Measurements from ENCODE around the gene ANAPC15.

ANAPC15 gene

GRCh38 chr11:72100009-72100408 is 12.5 kb downstream of the ANAPC15 start:
- intact Hi-C loops (cut with DNase I), result no loop called here
- DNase-seq, result no peak

DNA sequence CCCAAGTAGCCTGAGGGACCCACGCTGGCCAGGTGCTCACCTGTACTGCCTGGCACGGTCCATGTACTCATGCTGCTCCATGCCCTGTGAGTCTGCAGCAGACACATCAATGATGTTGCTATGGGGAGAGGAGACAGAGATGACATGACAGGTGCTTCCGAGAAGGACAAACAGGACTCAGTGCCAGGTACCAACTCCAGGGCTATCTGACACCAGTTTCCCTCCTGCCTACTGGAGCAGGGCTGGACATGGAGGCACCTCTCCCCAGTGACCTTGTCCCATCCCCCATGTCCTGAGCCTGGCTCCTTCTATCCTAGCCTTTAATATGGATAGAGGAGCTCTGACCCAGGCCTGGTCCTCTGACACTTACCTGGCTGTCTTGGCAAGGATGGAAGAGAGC is 13.8 kb downstream of the ANAPC15 start:
- DNase-seq, result no peak
- intact Hi-C loops (cut with DNase I), result no loop called here

DNA sequence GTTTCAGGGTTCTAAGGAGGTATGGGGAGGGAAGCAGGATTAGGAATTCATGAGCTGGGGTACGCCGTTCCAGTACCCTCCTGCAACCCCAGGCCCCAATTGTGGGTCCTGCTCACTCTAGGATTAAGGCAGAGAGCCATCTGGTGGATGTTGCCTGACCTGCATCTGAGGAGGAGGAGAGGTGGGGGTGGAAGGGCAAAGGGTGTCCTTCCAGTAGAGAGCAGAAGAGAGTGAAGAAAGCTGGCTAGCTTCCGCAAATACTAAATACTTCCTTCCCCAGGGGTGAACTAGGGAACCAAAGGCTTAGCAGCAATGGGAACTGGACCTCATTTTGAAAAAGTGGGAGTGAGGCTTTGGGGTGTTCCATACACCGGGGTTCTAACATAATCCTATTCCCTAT is 21.2 kb downstream of the ANAPC15 start:
- DNase-seq, result peak; percentile 47 to 91 (median 76)
- intact Hi-C loops (cut with DNase I), result loop anchor here (5.0 kb wide), 1 partner anchor 64 kb away; no protein-coding TSS in a partner anchor

- intact Hi-C loops (cut with DNase I), result no loop called here
- no peak for DNase-seq
Measured at GRCh38 chr11:72088076-72088808, 24.3 kb downstream of the ANAPC15 start.

- intact Hi-C loops (cut with DNase I), result no loop called here
- peak in 31 of 42 donors; percentile 7 to 82 (median 48) for DNase-seq
Measured at GRCh38 chr11:72085621-72086351, 26.7 kb downstream of the ANAPC15 start.

DNA sequence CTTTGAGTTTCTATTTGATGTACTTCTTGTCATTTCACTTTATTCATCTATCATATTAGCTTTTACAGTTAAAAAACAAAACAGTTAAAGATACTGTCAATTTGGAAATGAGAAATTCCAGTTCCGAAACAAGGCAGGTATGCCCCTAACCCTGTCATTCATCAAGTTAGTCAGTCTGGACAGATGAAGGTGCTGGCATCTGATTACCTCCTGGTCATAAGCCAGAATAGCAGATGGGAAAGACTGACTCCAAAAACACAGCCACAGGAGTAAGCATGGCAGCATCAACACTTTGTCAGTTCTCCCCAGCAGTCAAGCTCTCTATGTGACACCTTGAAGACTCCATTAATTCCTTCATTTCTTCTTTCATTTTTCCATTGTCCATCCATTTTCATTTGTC is 27.5 kb downstream of the ANAPC15 start:
- intact Hi-C loops (cut with DNase I), result no loop called here
- no peak for DNase-seq

- intact Hi-C loops (cut with DNase I), result no loop called here
- no peak for DNase-seq
Measured at GRCh38 chr11:72084076-72084475, 28.4 kb downstream of the ANAPC15 start.

GRCh38 chr11:72083414-72083813 is 29.1 kb downstream of the ANAPC15 start:
- intact Hi-C loops (cut with DNase I), result no loop called here
- no peak for DNase-seq

DNA sequence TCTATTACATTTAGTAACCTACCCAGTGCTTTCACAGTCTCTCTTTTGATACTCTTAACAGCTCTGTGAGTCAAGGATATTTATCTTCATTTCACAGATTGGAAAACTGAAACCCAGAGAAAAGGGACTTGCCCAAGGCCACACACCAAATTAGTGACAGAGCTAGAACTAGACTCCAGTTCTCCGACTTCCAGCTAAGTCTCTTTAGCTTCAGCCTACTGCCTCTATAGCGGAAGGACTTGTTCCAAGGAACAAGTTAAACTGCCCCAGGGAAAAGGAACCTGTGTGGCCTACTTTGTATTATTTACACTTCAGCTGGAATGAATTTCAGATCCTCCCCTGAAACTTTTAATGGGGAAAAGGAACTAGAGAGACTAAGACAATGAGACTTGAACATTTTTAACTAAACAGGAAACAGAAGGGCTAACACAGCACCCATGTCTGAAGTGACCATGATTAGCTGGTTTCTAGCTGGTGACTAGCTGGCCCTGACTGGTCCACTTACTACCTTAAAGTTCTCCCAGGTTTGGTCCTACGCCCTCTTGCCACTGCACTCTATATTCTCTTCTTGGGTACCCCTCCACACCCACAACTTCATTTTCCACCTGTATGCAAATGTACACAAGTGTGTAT is 30.6 kb downstream of the ANAPC15 start:
- no peak for DNase-seq
- intact Hi-C loops (cut with DNase I), result loop anchor here (2.0 kb wide), 2 partner anchors 21 to 41 kb away; partner anchors contain the start of gene LAMTOR1

DNA sequence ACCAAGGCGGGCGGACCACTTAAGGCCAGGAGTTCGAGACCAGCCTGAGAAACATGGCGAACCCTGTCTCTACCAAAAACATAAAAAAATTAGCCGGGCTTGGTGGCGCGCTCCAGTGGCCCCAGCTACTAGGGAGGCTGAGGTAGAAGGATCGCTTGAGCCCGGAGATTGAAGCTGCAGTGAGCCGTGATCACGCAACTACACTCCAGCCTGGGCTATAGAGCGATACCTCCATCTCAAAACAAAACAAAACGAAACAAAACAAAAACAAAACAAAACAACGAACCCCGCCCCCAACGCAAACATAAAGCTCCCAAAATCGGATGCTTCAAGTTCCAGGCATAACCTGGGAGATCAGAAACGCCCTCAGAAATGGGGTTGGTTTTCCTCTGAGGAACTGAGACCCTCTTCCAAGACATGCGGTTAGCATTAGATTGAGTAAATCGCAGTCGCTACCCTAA is 31.3 kb downstream of the ANAPC15 start:
- intact Hi-C loops (cut with DNase I), result loop anchor here (2.0 kb wide), 2 partner anchors 22 to 40 kb away; partner anchors contain the start of gene LAMTOR1
- DNase-seq, result peak in 1 of 42 donors; percentile 45

- intact Hi-C loops (cut with DNase I), result loop anchor here (2.0 kb wide), 2 partner anchors 22 to 40 kb away; partner anchors contain the start of gene LAMTOR1
- peak; percentile 98 to 100 (median 99) for DNase-seq
Measured at GRCh38 chr11:72080326-72081183, 31.9 kb downstream of the ANAPC15 start, which contains the start of the genes LRRC51 and NUMA1. Gene LRRC51, plus strand, starts transcription at chr11:72080850. Its CDS starts 8,234 bp downstream, at chr11:72089084. Gene NUMA1, minus strand, starts transcription at chr11:72080542. Its CDS starts 44,599 bp downstream, at chr11:72035943.

DNA sequence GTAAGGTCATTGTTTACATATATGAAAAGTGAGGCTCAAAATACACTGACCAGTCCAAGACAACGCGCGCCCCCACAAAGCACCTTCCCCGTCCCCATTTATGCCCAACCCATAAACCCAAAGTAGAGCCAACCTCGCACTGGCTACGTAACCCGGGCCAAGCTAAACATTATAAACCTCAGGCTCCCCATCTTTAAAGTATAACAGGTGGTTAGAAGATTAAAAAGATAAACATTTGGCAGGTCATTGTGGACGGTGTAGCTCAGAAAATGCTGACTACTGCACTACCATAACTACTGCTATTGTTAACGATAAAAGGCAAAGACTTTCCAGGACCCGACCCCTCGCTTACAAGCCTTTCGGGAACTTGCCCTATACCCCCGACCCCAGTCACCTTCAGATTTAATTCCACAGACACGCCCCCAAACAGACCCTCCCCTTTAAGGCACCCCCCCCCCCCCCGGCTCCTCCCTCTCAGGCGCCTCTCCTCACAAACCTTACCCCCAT is 32.6 kb downstream of the ANAPC15 start:
- DNase-seq, result peak in 2 of 42 donors; percentile 2 to 30
- intact Hi-C loops (cut with DNase I), result loop anchor here (2.0 kb wide), 2 partner anchors 23 to 39 kb away; partner anchors contain the start of gene LAMTOR1

GRCh38 chr11:72078477-72078876 is 34.0 kb downstream of the ANAPC15 start:
- DNase-seq, result no peak
- intact Hi-C loops (cut with DNase I), result no loop called here

DNA sequence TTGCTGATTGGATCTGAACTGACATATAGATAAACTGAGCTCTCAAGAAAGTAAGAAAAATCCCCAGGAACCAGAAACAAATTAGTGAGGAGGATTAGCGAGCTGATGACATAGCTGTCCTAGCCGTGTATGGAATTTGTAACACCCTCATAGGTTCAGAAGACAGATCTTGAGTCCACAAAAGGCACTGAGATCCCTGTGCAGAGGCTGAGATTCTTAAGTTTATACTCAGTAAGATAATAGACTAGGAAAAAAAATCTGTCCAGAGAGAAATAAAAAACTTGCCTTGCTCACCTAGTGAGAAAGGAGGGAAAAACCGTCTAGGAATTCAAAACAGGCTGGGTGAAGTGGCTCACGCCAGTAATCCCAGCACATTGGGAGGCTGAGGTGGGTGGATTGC is 36.7 kb downstream of the ANAPC15 start:
- no peak for DNase-seq
- intact Hi-C loops (cut with DNase I), result no loop called here

DNA sequence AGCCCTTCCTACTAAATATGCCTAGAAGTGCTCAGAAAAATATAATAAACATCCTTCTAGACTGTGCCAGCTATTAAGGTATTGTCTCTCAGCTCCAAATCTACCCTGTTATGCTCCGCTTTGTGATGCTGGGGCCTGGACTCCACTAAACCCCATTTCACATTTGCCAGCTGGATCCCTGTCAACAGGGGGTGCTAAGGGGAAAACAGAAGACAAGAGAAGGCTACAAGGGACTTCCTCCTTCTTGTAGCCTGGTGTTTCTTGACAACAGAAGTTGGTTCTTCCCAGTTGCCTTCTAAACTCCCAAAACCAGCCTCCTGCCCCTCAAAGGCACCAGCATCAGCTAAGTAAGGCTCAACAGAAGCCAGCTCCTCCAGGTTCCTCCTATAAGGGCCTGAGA is 37.4 kb downstream of the ANAPC15 start:
- peak in 13 of 42 donors; percentile 12 to 53 (median 33) for DNase-seq
- intact Hi-C loops (cut with DNase I), result no loop called here

- no peak for DNase-seq
- intact Hi-C loops (cut with DNase I), result no loop called here
Measured at GRCh38 chr11:72072348-72072747, 40.1 kb downstream of the ANAPC15 start.

DNA sequence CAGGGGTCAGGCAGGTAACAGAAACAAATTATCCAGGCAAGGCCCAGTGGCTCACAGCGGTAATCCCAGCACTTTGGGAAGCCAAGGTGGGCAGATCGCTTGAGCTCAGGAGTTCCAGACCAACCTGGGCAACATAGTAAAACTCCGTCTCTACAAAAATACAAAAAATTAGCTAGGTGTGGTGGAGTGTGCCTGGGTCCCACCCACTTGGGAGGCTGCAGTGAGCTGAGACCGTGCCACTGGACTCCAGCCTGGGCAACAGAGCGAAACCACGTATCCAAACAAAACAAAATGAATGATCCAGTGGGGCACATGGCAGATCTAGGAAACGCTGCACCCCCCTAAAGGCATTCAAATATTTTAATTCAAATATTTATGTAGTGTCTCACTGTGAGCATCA is 42.0 kb downstream of the ANAPC15 start:
- intact Hi-C loops (cut with DNase I), result no loop called here

GRCh38 chr11:72069787-72070251 is 42.7 kb downstream of the ANAPC15 start:
- intact Hi-C loops (cut with DNase I), result no loop called here
- DNase-seq, result peak in 38 of 42 donors; percentile 22 to 86 (median 49)

More for the DNA sequence above, 42.0 kb downstream of the ANAPC15 start:
- DNase-seq, result no peak

Data from head of caudate nucleus (tissue), 42 donors.